ENCODE data around the gene GNG8. TPM values are rescaled to one million over a fixed set of nuclear protein-coding genes. Genes with fewer than 3 reads are reported as not detected.

GNG8 gene
- total and polyA plus RNA-seq, 10 of the 15 experiments (the other 5 are each of a cell fraction or from before 2014, with no cell fraction given): 1.2 to 6.6 (median 2.7) TPM; not detected in 6

GRCh38 chr19:46609511-46610412 lies 26.2 kb downstream of the GNG8 start:
- intact Hi-C loops (cut with micrococcal nuclease; ENCODE audit: unreplicated experiment): loop anchor here (5.0 kb wide), 1 partner anchor 108 kb away; the partner anchor contains the start of gene PRKD2
- H3K4me2 ChIP-seq (ENCODE audit: control insufficient read depth, insufficient read depth): no peak overlapping the region

DNA sequence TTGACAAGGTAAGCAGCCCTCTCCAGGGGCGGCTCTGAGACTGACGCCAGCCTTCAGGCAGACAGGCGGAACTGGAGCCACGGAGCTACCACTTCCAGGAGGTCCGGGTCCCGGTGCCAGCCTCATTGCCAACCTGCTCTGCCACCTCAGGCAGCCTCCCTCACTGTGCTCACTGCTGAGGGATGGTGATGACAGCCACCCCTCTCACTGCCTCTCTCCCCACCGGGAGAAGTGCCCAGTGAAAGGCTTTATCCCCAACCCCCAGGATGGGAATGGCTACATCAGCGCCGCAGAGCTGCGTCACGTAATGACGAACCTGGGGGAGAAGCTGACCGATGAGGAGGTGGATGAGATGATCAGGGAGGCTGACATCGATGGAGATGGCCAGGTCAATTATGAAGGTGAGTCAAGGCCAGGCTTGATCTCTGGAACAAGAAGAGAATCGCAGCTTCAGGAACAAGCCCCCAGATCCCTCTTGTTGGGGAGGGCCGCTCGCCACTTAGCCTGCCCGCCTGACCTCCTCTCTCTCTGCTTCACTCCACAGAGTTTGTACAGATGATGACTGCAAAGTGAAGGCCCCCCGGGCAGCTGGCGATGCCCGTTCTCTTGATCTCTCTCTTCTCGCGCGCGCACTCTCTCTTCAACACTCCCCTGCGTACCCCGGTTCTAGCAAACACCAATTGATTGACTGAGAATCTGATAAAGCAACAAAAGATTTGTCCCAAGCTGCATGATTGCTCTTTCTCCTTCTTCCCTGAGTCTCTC lies 27.2 kb downstream of the GNG8 start:
- Histone ChIP-seq H3K9me3 (replicated peaks; ENCODE audit: control insufficient read depth, insufficient read depth, low read length) (no peaks in the 10 kb centered on the region), H3K9ac (ENCODE audit: control insufficient read depth, insufficient read depth, low read length) (no peak overlapping the region), H3K79me2 (ENCODE audit: control insufficient read depth, insufficient read depth, low read length) (peaks cover 22% of the 10 kb centered on the region), H3K27me3 (replicated peaks in 1 of 2; ENCODE audit: control insufficient read depth in 2 of 2, insufficient read depth in 2 of 2, low read length in 1 of 2) (no peaks in the 10 kb centered on the region), H3K27ac (ENCODE audit: control insufficient read depth, insufficient read depth) (no peak overlapping the region), H3K4me2 (ENCODE audit: control insufficient read depth, insufficient read depth) (no peak overlapping the region), H3K4me3 (no peak overlapping the region), H2AFZ (ENCODE audit: control insufficient read depth, low read depth, low read length) (no peak overlapping the region), H3K4me1 (ENCODE audit: control insufficient read depth, insufficient read depth, low read length) (peaks cover 27% of the 10 kb centered on the region), H4K20me1 (ENCODE audit: control insufficient read depth, insufficient read depth) (peaks cover 10% of the 10 kb centered on the region), H3K36me3 (ENCODE audit: control insufficient read depth in 2 of 2, insufficient read depth in 2 of 2, low read length in 1 of 2) (peaks cover 38 to 47% of the 10 kb centered on the region in 2 experiments)
- intact Hi-C loops (cut with micrococcal nuclease; ENCODE audit: unreplicated experiment) (no loop called here), in situ Hi-C loops (cut with MboI) (no loop called here)
- RAD21 ChIA-PET (ENCODE audit: unreplicated experiment): no interaction called here
- DNase-seq (ENCODE audit: low read depth, low spot score) (no peak), ATAC-seq (no peak), FAIRE-seq (no peak)
- CTCF ChIA-PET: no interaction called here
- no TSS peak for BruUV-seq (replicated peaks)
- POLR2A ChIA-PET: no interaction called here
- SMC1A ChIA-PET (ENCODE audit: uncharacterized antibody, unreplicated experiment): no interaction called here
- WGBS (ENCODE audit: insufficient coverage, insufficient replicate concordance, low lambda C conversion rate, missing lambda C conversion rate): 99% methylated on average over 24 of the region's 27 CpGs
- TF ChIP-seq PML (IDR thresholded peaks at IDR 0.05; ENCODE audit: low read length): peak; percentile 3; the same call in 1 of the 2 replicates
- TF ChIP-seq LARP7 (IDR thresholded peaks at IDR 0.05): no peak
- TF ChIP-seq KAT2A (conservative IDR thresholded peaks at IDR 0.05; ENCODE audit: control insufficient read depth, low read depth, low read length): no peak

More at GRCh38 chr19:46609511-46610412, 26.2 kb downstream of the GNG8 start:
- no peak overlapping the region for H2AFZ ChIP-seq (ENCODE audit: control insufficient read depth, low read depth, low read length)
- H3K9ac ChIP-seq (ENCODE audit: control insufficient read depth, insufficient read depth, low read length): no peak overlapping the region
- POLR2A ChIA-PET: interaction anchor here (5.5 kb wide), 1 partner anchor 8 kb away, joined by 45 read pairs; the partner anchor contains the start of gene CALM3
- ATAC-seq (no peak), FAIRE-seq (no peak), DNase-seq (ENCODE audit: low read depth, low spot score) (no peak)
- peaks cover 27% of the 10 kb centered on the region for H3K4me1 ChIP-seq (ENCODE audit: control insufficient read depth, insufficient read depth, low read length)
- RAD21 ChIA-PET (ENCODE audit: unreplicated experiment): interaction anchor here (5.5 to 11.8 kb wide), 2 partner anchors 8 to 53 kb away, joined by 48 to 245 read pairs; partner anchors contain the start of genes CALM3 and DACT3
- H3K36me3 ChIP-seq (ENCODE audit: control insufficient read depth in 2 of 2, insufficient read depth in 2 of 2, low read length in 1 of 2): peaks cover 38 to 47% of the 10 kb centered on the region in 2 experiments
- H3K79me2 ChIP-seq (ENCODE audit: control insufficient read depth, insufficient read depth, low read length): peaks cover 12% of the 10 kb centered on the region
- H3K27me3 ChIP-seq (replicated peaks in 1 of 2; ENCODE audit: control insufficient read depth in 2 of 2, insufficient read depth in 2 of 2, low read length in 1 of 2): no peaks in the 10 kb centered on the region
- in situ Hi-C loops (cut with MboI): loop anchor here (5.0 kb wide), 1 partner anchor 53 kb away; the partner anchor contains the start of gene DACT3
- WGBS (ENCODE audit: insufficient coverage, insufficient replicate concordance, low lambda C conversion rate, missing lambda C conversion rate): 96% methylated on average over 26 of the region's 30 CpGs
- H3K9me3 ChIP-seq (replicated peaks; ENCODE audit: control insufficient read depth, insufficient read depth, low read length): no peaks in the 10 kb centered on the region
- CTCF ChIA-PET: interaction anchor here (1.5 to 13.7 kb wide), 3 partner anchors 19 to 144 kb away, joined by 5 to 434 read pairs (median 150); partner anchors contain the start of genes DACT3 and PTGIR
- BruUV-seq (replicated peaks): TSS peak; percentile 77
- H3K27ac ChIP-seq (ENCODE audit: control insufficient read depth, insufficient read depth): no peak overlapping the region
- H4K20me1 ChIP-seq (ENCODE audit: control insufficient read depth, insufficient read depth): peaks cover 10% of the 10 kb centered on the region
- TF ChIP-seq POLR2AphosphoS2 (IDR thresholded peaks at IDR 0.05; ENCODE audit: low read depth, low read length): peak; percentile 46; the same call in 1 of the 2 replicates
- no peak for TF ChIP-seq FOXM1 (IDR thresholded peaks at IDR 0.05; ENCODE audit: low read depth, low read length)
- SMC1A ChIA-PET (ENCODE audit: uncharacterized antibody, unreplicated experiment): interaction anchor here (10.5 to 17.6 kb wide), 2 partner anchors 8 to 53 kb away, joined by 83 to 286 read pairs; partner anchors contain the start of genes CALM3 and DACT3
- no peak overlapping the region for H3K4me3 ChIP-seq
